Measurements from ENCODE around the gene TLX1. TPM values are rescaled to one million over a fixed set of nuclear protein-coding genes. Genes with fewer than 3 reads are reported as not detected.

TLX1 gene
- total and polyA plus RNA-seq, 7 donors = 0.07 TPM; not detected in 6

GRCh38 chr10:101123815-101124617 lies 7.1 kb upstream of the TLX1 start:
- H3K36me3 ChIP-seq = no peaks in the 10 kb centered on the region
- TF ChIP-seq POLR2AphosphoS5 (IDR thresholded peaks at IDR 0.05) (no peak), POLR2A (IDR thresholded peaks at IDR 0.05) (no peak), CTCF (IDR thresholded peaks at IDR 0.05) (no peak), EP300 (IDR thresholded peaks at IDR 0.05) (no peak)
- H3K27me3 ChIP-seq = peaks cover 37 to 99% (median 84%) of the 10 kb centered on the region in 3 donors
- intact Hi-C loops (cut with DNase I) = no loop called here
- H3K4me3 ChIP-seq = peak overlapping the region in 1 of 4 donors; percentile 34
- peaks cover 0 to 26% (median 21%) of the 10 kb centered on the region in 4 donors for H3K4me1 ChIP-seq
- H3K27ac ChIP-seq = no peak overlapping the region
- DNase-seq = peak; percentile 37
- peaks cover 0 to 2% (median 0%) of the 10 kb centered on the region in 4 donors for H3K9me3 ChIP-seq
- WGBS, 2 donors = 23 to 26% methylated on average over 13 of the region's 13 CpGs

- H3K27me3 ChIP-seq = peaks cover 37 to 100% (median 91%) of the 10 kb centered on the region in 3 donors
- H3K27ac ChIP-seq = no peak overlapping the region
- WGBS, 2 donors = 75 to 91% methylated on average over 5 of the region's 5 CpGs
- H3K4me3 ChIP-seq = no peak overlapping the region
- TF ChIP-seq CTCF (IDR thresholded peaks at IDR 0.05) = no peak
- TF ChIP-seq POLR2A (IDR thresholded peaks at IDR 0.05) = no peak
- TF ChIP-seq POLR2AphosphoS5 (IDR thresholded peaks at IDR 0.05) = no peak
- no peak for TF ChIP-seq EP300 (IDR thresholded peaks at IDR 0.05)
- intact Hi-C loops (cut with DNase I) = no loop called here
- H3K36me3 ChIP-seq = no peaks in the 10 kb centered on the region
- DNase-seq = no peak
- H3K4me1 ChIP-seq = peaks cover 0 to 26% (median 21%) of the 10 kb centered on the region in 4 donors
- H3K9me3 ChIP-seq = peaks cover 0 to 2% (median 0%) of the 10 kb centered on the region in 4 donors
Measured at GRCh38 chr10:101124933-101125332, 6.2 kb upstream of the TLX1 start.

GRCh38 chr10:101126684-101127628 lies 4.1 kb upstream of the TLX1 start:
- no peak for TF ChIP-seq POLR2A (IDR thresholded peaks at IDR 0.05)
- no peak for TF ChIP-seq EP300 (IDR thresholded peaks at IDR 0.05)
- TF ChIP-seq POLR2AphosphoS5 (IDR thresholded peaks at IDR 0.05) = no peak
- no peak for TF ChIP-seq CTCF (IDR thresholded peaks at IDR 0.05)

GRCh38 chr10:101130141-101130540 lies 959 bp upstream of the TLX1 start:
- TF ChIP-seq POLR2AphosphoS5 (IDR thresholded peaks at IDR 0.05) = no peak
- no peak for TF ChIP-seq POLR2A (IDR thresholded peaks at IDR 0.05)
- TF ChIP-seq CTCF (IDR thresholded peaks at IDR 0.05) = no peak
- no peak for TF ChIP-seq EP300 (IDR thresholded peaks at IDR 0.05)
- DNase-seq = no peak
- WGBS, 2 donors = 44 to 66% methylated on average over 5 of the region's 5 CpGs
- H3K27me3 ChIP-seq = peaks cover 46 to 100% (median 97%) of the 10 kb centered on the region in 3 donors
- no peaks in the 10 kb centered on the region for H3K36me3 ChIP-seq
- H3K27ac ChIP-seq = no peak overlapping the region
- no peak overlapping the region for H3K4me3 ChIP-seq
- H3K9me3 ChIP-seq = peaks cover 0 to 2% (median 0%) of the 10 kb centered on the region in 4 donors
- peaks cover 0 to 39% (median 37%) of the 10 kb centered on the region in 4 donors for H3K4me1 ChIP-seq
- intact Hi-C loops (cut with DNase I) = no loop called here

More at GRCh38 chr10:101126684-101127628, 4.1 kb upstream of the TLX1 start:
- Histone ChIP-seq H3K4me1 (peaks cover 0 to 27% (median 25%) of the 10 kb centered on the region in 4 donors), H3K27ac (no peak overlapping the region), H3K36me3 (no peaks in the 10 kb centered on the region), H3K9me3 (peaks cover 0 to 2% (median 0%) of the 10 kb centered on the region in 4 donors), H3K27me3 (peaks cover 40 to 100% (median 97%) of the 10 kb centered on the region in 3 donors), H3K4me3 (no peak overlapping the region)
- DNase-seq = no peak
- intact Hi-C loops (cut with DNase I) = no loop called here
- WGBS, 2 donors = 22 to 71% methylated on average over 14 of the region's 14 CpGs
